H1 (cell line): Measurements from ENCODE around the gene ST6GALNAC3. TPM values are rescaled to one million over a fixed set of nuclear protein-coding genes. Genes with fewer than 3 reads are reported as not detected.

ENCODE experiments used
- CTCF ChIA-PET: fragments of 300-600 bp; sonication (Branson Sonifier 250); formaldehyde crosslinking; loops from one replicate; lab custom pipeline; 2021; ENCODE audit not compliant: partially characterized antibody; lab: Charles Lee
- POLR2A ChIA-PET: fragments of 300-600 bp; sonication (Branson Sonifier 250); formaldehyde crosslinking; loops from one replicate; lab custom pipeline; 2021; ENCODE audit warnings: inconsistent platforms; ENCODE audit not compliant: partially characterized antibody; lab: Charles Lee
- DNase-seq, 2 experiments: peaks; one replicate each; pipeline versions ENCODE4 v3.0.0 to v3.0.0-alpha.2; 2010 to 2022; ENCODE audit warnings: low spot score in 2 of 2, low read depth in 1 of 2, mixed read lengths in 1 of 2
- FAIRE-seq: peaks from 2 replicates; lab custom pipeline; 2011; peaks lifted over from hg19 to GRCh38; lab: Jason Lieb, UNC
- H2AFZ ChIP-seq: 2 replicates; pipeline ENCODE4 v1.8.1; 2012; ENCODE audit warnings: low read length, inconsistent platforms
- H2AK5ac ChIP-seq: 2 replicates; pipeline ENCODE4 v1.6.1; 2013; ENCODE audit warnings: low read depth, low read length
- H2BK120ac ChIP-seq: replicated peaks from 2 replicates; pipeline ENCODE3; 2013; ENCODE audit warnings: low read depth, low read length, inconsistent platforms
- H2BK12ac ChIP-seq: 2 replicates; pipeline ENCODE4 v1.6.1; 2013; ENCODE audit warnings: low read depth, low read length
- H2BK15ac ChIP-seq: 2 replicates; pipeline ENCODE4 v1.6.1; 2013; ENCODE audit warnings: low read length
- H2BK20ac ChIP-seq: 2 replicates; pipeline ENCODE4 v1.6.1; 2013; ENCODE audit warnings: low read length
- H2BK5ac ChIP-seq: 2 replicates; pipeline ENCODE4 v1.6.1; 2013; ENCODE audit warnings: low read depth, low read length
- H3K14ac ChIP-seq: 2 replicates; pipeline ENCODE4 v1.6.1; 2013; ENCODE audit warnings: inconsistent platforms; ENCODE audit not compliant: insufficient read length
- H3K18ac ChIP-seq: 2 replicates; pipeline ENCODE4 v1.6.1; 2013; ENCODE audit warnings: low read length; ENCODE audit errors: extremely low read depth
- H3K23ac ChIP-seq: 2 replicates; pipeline ENCODE4 v1.6.1; 2013; ENCODE audit warnings: inconsistent platforms; ENCODE audit not compliant: insufficient read length
- H3K23me2 ChIP-seq: 2 replicates; pipeline ENCODE4 v1.6.1; 2013; ENCODE audit warnings: low read depth, low read length
- H3K27ac ChIP-seq: 2 replicates; pipeline ENCODE4 v1.6.1; 2011; ENCODE audit warnings: low read depth, low read length, inconsistent platforms
- H3K27me3 ChIP-seq, 4 experiments: replicated peaks in 1 of 4; 1 replicate in 1 of 4; 2 replicates in 3 of 4; pipeline versions ENCODE4 v1.6.1 to v1.8.1; 2011 to 2013; ENCODE audit warnings: low read length in 3 of 4, mild to moderate bottlenecking in 3 of 4, inconsistent platforms in 2 of 4, mixed read lengths in 2 of 4, moderate library complexity in 1 of 4; ENCODE audit not compliant: control insufficient read depth in 3 of 4, insufficient read depth in 3 of 4; ENCODE audit errors: extremely low read depth in 1 of 4
- H3K36me3 ChIP-seq, 4 experiments: 2 replicates each; pipeline versions ENCODE4 v1.6.1 to v1.8.1; 2011 to 2013; ENCODE audit warnings: mild to moderate bottlenecking in 4 of 4, low read length in 3 of 4, moderate library complexity in 2 of 4, control low read depth in 1 of 4, inconsistent platforms in 1 of 4; ENCODE audit not compliant: insufficient read depth in 4 of 4, control insufficient read depth in 2 of 4
- H3K4ac ChIP-seq: replicated peaks from 2 replicates; pipeline ENCODE3; 2013; ENCODE audit warnings: low read length, low read depth, mixed read lengths, inconsistent platforms; ENCODE audit not compliant: insufficient read length
- H3K4me1 ChIP-seq, 4 experiments: replicated peaks in 1 of 4; 1 replicate in 1 of 4; 2 replicates in 3 of 4; pipeline versions ENCODE4 v1.6.1 to v1.8.1; 2011 to 2013; ENCODE audit warnings: low read length in 3 of 4, inconsistent platforms in 2 of 4, mixed read lengths in 1 of 4; ENCODE audit not compliant: insufficient read depth in 4 of 4, control insufficient read depth in 3 of 4
- H3K4me2 ChIP-seq, 2 experiments: 2 replicates each; pipeline versions ENCODE4 v1.6.1 to v1.8.1; 2011 to 2013; ENCODE audit warnings: low read depth in 2 of 2, low read length in 2 of 2, control low read depth in 1 of 2, inconsistent platforms in 1 of 2, mild to moderate bottlenecking in 1 of 2; ENCODE audit not compliant: insufficient read depth in 1 of 2
- H3K4me3 ChIP-seq, 4 experiments: fragments of 200-600, 300-600 bp in 1 of 4; sonication (generic), shearing (Covaris generic), sonication (Bioruptor Twin) in 1 of 4; 2 replicates each; pipeline versions ENCODE4 v1.5.1 to v1.8.1; 2011 to 2016; ENCODE audit warnings: low read length in 4 of 4, low read depth in 3 of 4, control low read depth in 2 of 4, inconsistent platforms in 2 of 4, mild to moderate bottlenecking in 2 of 4, mixed read lengths in 1 of 4, moderate library complexity in 1 of 4; ENCODE audit not compliant: insufficient read depth in 2 of 4; ENCODE audit errors: extremely low read depth in 1 of 4
- H3K56ac ChIP-seq: replicated peaks from 2 replicates; pipeline ENCODE3; 2013; ENCODE audit warnings: low read depth, mild to moderate bottlenecking, mixed read lengths, low read length, inconsistent platforms; ENCODE audit not compliant: insufficient read length
- H3K79me1 ChIP-seq: 2 replicates; pipeline ENCODE4 v1.6.1; 2013; ENCODE audit warnings: low read depth, low read length, control low read depth
- H3K79me2 ChIP-seq, 2 experiments: 2 replicates each; pipeline versions ENCODE4 v1.6.1 to v1.8.1; 2012 to 2013; ENCODE audit warnings: low read length in 2 of 2, mild to moderate bottlenecking in 2 of 2, inconsistent platforms in 1 of 2; ENCODE audit not compliant: insufficient read depth in 2 of 2, control insufficient read depth in 1 of 2
- H3K9ac ChIP-seq, 4 experiments: replicated peaks in 1 of 4; 1 replicate in 1 of 4; 2 replicates in 3 of 4; pipeline versions ENCODE4 v1.6.1 to v1.8.1; 2011 to 2013; ENCODE audit warnings: low read depth in 3 of 4, low read length in 3 of 4, control low read depth in 2 of 4, mild to moderate bottlenecking in 2 of 4, moderate library complexity in 2 of 4, inconsistent platforms in 1 of 4; ENCODE audit errors: extremely low read depth in 1 of 4
- H3K9me3 ChIP-seq, 2 experiments: 2 replicates each; pipeline versions ENCODE4 v1.6.1 to v1.8.1; 2012 to 2013; ENCODE audit warnings: mild to moderate bottlenecking in 2 of 2, moderate library complexity in 2 of 2, control low read depth in 1 of 2, inconsistent platforms in 1 of 2, low read depth in 1 of 2, low read length in 1 of 2, mixed read lengths in 1 of 2; ENCODE audit not compliant: insufficient read depth in 2 of 2
- H4K20me1 ChIP-seq, 2 experiments: replicated peaks in 1 of 2; 2 replicates each; pipeline versions ENCODE3 to v1.8.1; 2011 to 2013; ENCODE audit warnings: inconsistent platforms in 2 of 2, low read length in 2 of 2, mild to moderate bottlenecking in 1 of 2; ENCODE audit not compliant: insufficient read depth in 2 of 2, control insufficient read depth in 1 of 2
- H4K5ac ChIP-seq: 2 replicates; pipeline ENCODE4 v1.6.1; 2013; ENCODE audit warnings: low read length, low read depth, mixed read lengths, inconsistent platforms; ENCODE audit not compliant: insufficient read length
- H4K8ac ChIP-seq: 2 replicates; pipeline ENCODE4 v1.8.0; 2013; ENCODE audit warnings: mild to moderate bottlenecking, moderate library complexity, low read length, inconsistent platforms; ENCODE audit not compliant: insufficient read depth; ENCODE audit errors: extremely low read depth
- H4K91ac ChIP-seq: replicated peaks from 2 replicates; pipeline ENCODE3; 2013; ENCODE audit warnings: low read length, mixed read lengths, inconsistent platforms; ENCODE audit not compliant: insufficient read length
- ASH2L ChIP-seq: fragments of 200-600, 300-600 bp; sonication (generic); IDR thresholded peaks from one replicate; pipeline ENCODE4 v1.7.1; 2017; ENCODE audit warnings: low read length
- BCL11A ChIP-seq, 2 experiments: IDR thresholded peaks; one replicate each; pipeline ENCODE4 v1.6.1; 2011; ENCODE audit warnings: low read depth in 2 of 2, low read length in 2 of 2, mild to moderate bottlenecking in 2 of 2
- CBX8 ChIP-seq: fragments of 300-800, 300-1000 bp; sonication (generic); IDR thresholded peaks from 2 replicates; pipeline ENCODE4 v1.7.1; 2016; ENCODE audit warnings: low read depth, low read length, borderline replicate concordance
- CEBPB ChIP-seq: IDR thresholded peaks from 2 replicates; pipeline ENCODE4 v1.6.1; 2012; ENCODE audit warnings: low read depth, low read length
- CTBP2 ChIP-seq: IDR thresholded peaks from 2 replicates; pipeline ENCODE4 v1.7.0; 2011; ENCODE audit warnings: borderline replicate concordance, mild to moderate bottlenecking, moderate library complexity, mixed read lengths, low read length; ENCODE audit not compliant: insufficient read depth, insufficient read length
- FOSL1 ChIP-seq: IDR thresholded peaks from 2 replicates; pipeline ENCODE4 v1.6.1; 2011; ENCODE audit warnings: mild to moderate bottlenecking, low read depth, low read length, moderate library complexity; ENCODE audit not compliant: insufficient read depth
- JUN ChIP-seq: IDR thresholded peaks from 2 replicates; pipeline ENCODE4 v1.6.1; 2011; ENCODE audit warnings: low read depth, mild to moderate bottlenecking, improper control_type of control experiment, low read length
- MAFK ChIP-seq: IDR thresholded peaks from 2 replicates; pipeline ENCODE4 v1.6.1; 2012; ENCODE audit warnings: low read depth, mild to moderate bottlenecking, improper control_type of control experiment, low read length
- PHF8 ChIP-seq: fragments of 200-600 bp; sonication (generic); conservative IDR thresholded peaks from 2 replicates; pipeline ENCODE4 v1.7.1; 2012; ENCODE audit warnings: low read depth, mild to moderate bottlenecking, inconsistent platforms, low read length, moderate library complexity
- POU5F1 ChIP-seq: IDR thresholded peaks from 2 replicates; pipeline ENCODE4 v1.6.1; 2011; ENCODE audit warnings: low read depth, mild to moderate bottlenecking, low read length, moderate library complexity
- RAD21 ChIP-seq, 2 experiments: IDR thresholded peaks in 1 of 2; conservative IDR thresholded peaks in 1 of 2; 2 replicates each; pipeline ENCODE4 v1.6.1; 2011; ENCODE audit warnings: low read depth in 2 of 2, low read length in 2 of 2, improper control_type of control experiment in 1 of 2, inconsistent platforms in 1 of 2, mild to moderate bottlenecking in 1 of 2, moderate library complexity in 1 of 2
- RFX5 ChIP-seq: IDR thresholded peaks from 2 replicates; pipeline ENCODE4 v1.6.1; 2011; ENCODE audit warnings: low read depth, low read length, improper control_type of control experiment, borderline replicate concordance
- SIX5 ChIP-seq: IDR thresholded peaks from 2 replicates; pipeline ENCODE4 v1.6.1; 2011; ENCODE audit warnings: mild to moderate bottlenecking, low read depth, low read length
- SRF ChIP-seq: IDR thresholded peaks from 2 replicates; pipeline ENCODE4 v1.6.1; 2011; ENCODE audit warnings: mild to moderate bottlenecking, low read depth, low read length, moderate library complexity
- TCF12 ChIP-seq: IDR thresholded peaks from 2 replicates; pipeline ENCODE4 v1.6.1; 2011; ENCODE audit warnings: low read depth, mild to moderate bottlenecking, low read length
- WGBS, 2 experiments: shearing (Covaris generic) in 1 of 2; methylation state at CpG; one replicate each; pipeline versions ENCODE4 v1.1.6 to v1.1.7; 2013 to 2015; ENCODE audit warnings: low lambda C conversion rate in 2 of 2, mixed read lengths in 2 of 2, inconsistent platforms in 1 of 2, low coverage in 1 of 2, missing lambda C conversion rate in 1 of 2; ENCODE audit not compliant: insufficient replicate concordance in 2 of 2, insufficient coverage in 1 of 2, insufficient read length in 1 of 2; ENCODE audit errors: extremely low coverage in 1 of 2, missing lambda C conversion rate in 1 of 2; 5-methylcytosine and 5-hydroxymethylcytosine counted together
- polyA plus RNA-seq, 7 experiments: library from polyadenylated mRNA; depleted of rRNA in 3 of 7; stranded (reverse) in 5 of 7; unstranded in 2 of 7; fragments of >200 nt in 5 of 7; fragments of 200-250 nt in 2 of 7; gene quantifications; 1 replicate in 5 of 7; 2 replicates in 1 of 7; 4 replicates in 1 of 7; pipeline versions ENCODE4 v1.2.1 to v1.2.3, GENCODE V29; 2011 to 2013; ENCODE audit warnings: missing spikeins in 2 of 7, mixed read lengths in 2 of 7
- total RNA-seq: library from RNA; stranded (reverse); fragmentation: NEBNext Ultra II Directional; extraction: Animal tissue kit (Norgen Biotek cat#: 25700); gene quantifications from 2 replicates; pipeline ENCODE4 v1.2.1, GENCODE V29; 2021

ST6GALNAC3 gene
- total and polyA plus RNA-seq, 2 of the 8 experiments (the other 6 are each of a cell fraction or from before 2014, with no cell fraction given), result 4.9 to 19.0 TPM

DNA sequence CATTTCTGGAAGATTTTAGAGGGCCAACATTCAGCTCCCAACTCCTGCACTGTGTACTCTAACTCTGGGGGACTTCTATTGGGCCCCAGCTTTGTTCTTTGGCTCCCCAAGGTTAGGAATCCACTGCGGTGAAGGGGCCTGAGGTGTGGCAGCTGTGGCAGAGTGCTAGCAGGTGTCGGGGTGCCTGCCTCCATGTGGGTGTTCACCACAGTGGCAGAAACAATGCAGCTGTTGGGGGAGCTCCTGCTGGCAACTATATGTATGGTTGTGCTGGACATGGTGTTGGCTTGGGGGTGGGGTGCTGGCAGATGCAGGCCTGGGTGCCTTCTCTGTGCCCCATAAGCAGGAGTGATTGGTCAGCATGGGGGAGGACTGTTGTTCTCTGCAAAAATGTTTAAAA, 95.5 kb downstream of the ST6GALNAC3 start:
- ChIA-PET POLR2A (no interaction called here), CTCF (interaction anchor here (0.9 to 3.2 kb wide), 4 partner anchors 10 to 162 kb away, joined by 3 to 22 read pairs (median 6); no protein-coding TSS in a partner anchor)
- Histone ChIP-seq H3K79me2 (peaks cover 0 to 7% of the 10 kb centered on the region in 2 experiments; a peak in 1 of 4 replicates), H3K9ac (no peak overlapping the region), H3K9me3 (no peaks in the 10 kb centered on the region), H2BK5ac (no peak overlapping the region), H3K27me3 (no peaks in the 10 kb centered on the region), H3K18ac (no peak overlapping the region), H2AFZ (no peak overlapping the region), H4K91ac (no peak overlapping the region), H2BK20ac (no peak overlapping the region), H3K4me3 (no peak overlapping the region), H2BK12ac (no peak overlapping the region), H3K14ac (no peak overlapping the region), H3K79me1 (no peaks in the 10 kb centered on the region), H3K23ac (no peak overlapping the region), H3K23me2 (no peaks in the 10 kb centered on the region), H4K8ac (no peak overlapping the region; the same call in 1 of the 2 replicates), H2BK120ac (no peak overlapping the region), H3K56ac (no peak overlapping the region), H2AK5ac (no peak overlapping the region), H3K4me2 (no peak overlapping the region), H4K20me1 (no peaks in the 10 kb centered on the region), H3K4ac (no peak overlapping the region), H3K36me3 (no peaks in the 10 kb centered on the region), H3K4me1 (peaks cover 0 to 2% (median 0%) of the 10 kb centered on the region in 4 experiments; a peak in 1 of 7 replicates), H3K27ac (no peak overlapping the region), H4K5ac (no peak overlapping the region), H2BK15ac (no peak overlapping the region)
- 89% methylated on average over 2 of the region's 2 CpGs; no CpG with 5 or more reads in 1 of the 2 experiments for WGBS, 2 experiments
- DNase-seq, result no peak
- FAIRE-seq, result no peak
- TF ChIP-seq SIX5 (no peak), POU5F1 (no peak), CEBPB (no peak), CBX8 (no peak), TCF12 (no peak), SRF (no peak), RFX5 (no peak), FOSL1 (no peak), RAD21 (IDR thresholded peaks at IDR 0.05 in 1 of 2, conservative IDR thresholded peaks at IDR 0.05 in 1 of 2; ENCODE audit: low read depth in 2 of 2, low read length in 2 of 2) (no peak), BCL11A (IDR thresholded peaks at IDR 0.05; ENCODE audit: low read depth in 2 of 2, low read length in 2 of 2) (no peak), MAFK (no peak), ASH2L (no peak), CTBP2 (no peak), PHF8 (no peak), JUN (no peak)
